ENCODE measurements around the gene RAD23A.

- TF ChIP-seq POLR2A (IDR thresholded peaks at IDR 0.05) = no peak
- TF ChIP-seq, protein P1, sequence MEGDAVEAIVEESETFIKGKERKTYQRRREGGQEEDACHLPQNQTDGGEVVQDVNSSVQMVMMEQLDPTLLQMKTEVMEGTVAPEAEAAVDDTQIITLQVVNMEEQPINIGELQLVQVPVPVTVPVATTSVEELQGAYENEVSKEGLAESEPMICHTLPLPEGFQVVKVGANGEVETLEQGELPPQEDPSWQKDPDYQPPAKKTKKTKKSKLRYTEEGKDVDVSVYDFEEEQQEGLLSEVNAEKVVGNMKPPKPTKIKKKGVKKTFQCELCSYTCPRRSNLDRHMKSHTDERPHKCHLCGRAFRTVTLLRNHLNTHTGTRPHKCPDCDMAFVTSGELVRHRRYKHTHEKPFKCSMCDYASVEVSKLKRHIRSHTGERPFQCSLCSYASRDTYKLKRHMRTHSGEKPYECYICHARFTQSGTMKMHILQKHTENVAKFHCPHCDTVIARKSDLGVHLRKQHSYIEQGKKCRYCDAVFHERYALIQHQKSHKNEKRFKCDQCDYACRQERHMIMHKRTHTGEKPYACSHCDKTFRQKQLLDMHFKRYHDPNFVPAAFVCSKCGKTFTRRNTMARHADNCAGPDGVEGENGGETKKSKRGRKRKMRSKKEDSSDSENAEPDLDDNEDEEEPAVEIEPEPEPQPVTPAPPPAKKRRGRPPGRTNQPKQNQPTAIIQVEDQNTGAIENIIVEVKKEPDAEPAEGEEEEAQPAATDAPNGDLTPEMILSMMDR (IDR thresholded peaks at IDR 0.05) = no peak
- TF ChIP-seq EP300 (IDR thresholded peaks at IDR 0.05) = no peak
Observed at GRCh38 chr19:12921047-12921446, 24.6 kb upstream of the RAD23A start.
